GM11168 (cell line): ENCODE data around the gene CACNG8.
"Not testable (repeated sequence)": the region's sequence is repeated elsewhere in the genome, so short reads cannot be mapped to it uniquely, and the experiment has no call there.

Source experiments
- in situ Hi-C: fragments of 300-500 bp; cut with MboI; formaldehyde crosslinking; loops from one replicate; pipeline ENCODE4 v1.12.0; 2022; ENCODE audit warnings: low sequenced_read_pairs; ENCODE audit not compliant: unreplicated experiment

Gene CACNG8

DNA sequence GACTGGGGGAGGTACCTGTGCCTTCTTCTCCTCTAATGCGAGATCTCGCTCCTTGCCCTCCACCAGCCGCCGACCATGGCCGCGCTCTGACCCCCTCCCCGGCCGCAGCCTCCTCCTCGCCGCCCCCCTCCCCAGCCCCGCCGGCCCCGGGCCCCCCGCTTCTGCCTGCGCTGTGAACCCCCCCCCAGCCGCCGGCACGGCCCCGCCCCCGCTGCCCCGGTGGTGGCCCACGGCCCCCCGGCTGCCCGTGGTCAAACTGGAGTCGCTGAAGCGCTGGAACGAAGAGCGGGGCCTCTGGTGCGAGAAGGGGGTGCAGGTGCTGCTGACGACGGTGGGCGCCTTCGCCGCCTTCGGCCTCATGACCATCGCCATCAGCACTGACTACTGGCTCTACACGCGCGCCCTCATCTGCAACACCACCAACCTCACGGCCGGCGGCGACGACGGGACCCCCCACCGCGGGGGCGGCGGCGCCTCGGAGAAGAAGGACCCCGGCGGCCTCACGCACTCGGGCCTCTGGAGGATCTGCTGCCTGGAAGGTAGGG lies at the start of gene CACNG8:
Gene CACNG8, plus strand, starts transcription at position 51 of the 545 bp plus-strand sequence.
- in situ Hi-C loops = no loop called here

GRCh38 chr19:53915000-53915399 lies 47.7 kb upstream of the CACNG8 start:
- in situ Hi-C loops = no loop called here

- in situ Hi-C loops = no loop called here
These were observed 46.7 kb upstream of the CACNG8 start for GRCh38 chr19:53916004-53916403.

- in situ Hi-C loops = no loop called here
These were observed 45.4 kb upstream of the CACNG8 start for GRCh38 chr19:53917356-53917755.

DNA sequence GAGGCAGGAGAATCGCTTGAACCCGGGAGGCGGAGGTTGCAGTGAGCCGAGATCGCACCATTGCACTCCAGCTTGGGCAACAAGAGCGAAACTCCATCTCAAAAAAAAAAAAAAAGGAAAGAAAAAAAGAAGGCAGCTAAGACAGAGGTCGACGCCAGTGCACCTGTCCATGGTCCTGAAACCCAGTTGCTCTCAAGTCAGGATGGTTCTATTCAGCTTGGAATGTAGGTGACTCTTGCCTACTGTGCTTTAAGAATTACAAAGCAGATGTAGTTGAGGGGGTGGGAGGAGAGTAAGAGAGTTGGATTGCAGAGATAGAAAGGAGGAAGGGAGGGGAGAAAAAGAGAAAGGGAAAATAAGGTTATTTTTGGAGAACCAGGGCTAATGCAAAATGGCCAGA lies 35.0 kb upstream of the CACNG8 start:
- in situ Hi-C loops = no loop called here

DNA sequence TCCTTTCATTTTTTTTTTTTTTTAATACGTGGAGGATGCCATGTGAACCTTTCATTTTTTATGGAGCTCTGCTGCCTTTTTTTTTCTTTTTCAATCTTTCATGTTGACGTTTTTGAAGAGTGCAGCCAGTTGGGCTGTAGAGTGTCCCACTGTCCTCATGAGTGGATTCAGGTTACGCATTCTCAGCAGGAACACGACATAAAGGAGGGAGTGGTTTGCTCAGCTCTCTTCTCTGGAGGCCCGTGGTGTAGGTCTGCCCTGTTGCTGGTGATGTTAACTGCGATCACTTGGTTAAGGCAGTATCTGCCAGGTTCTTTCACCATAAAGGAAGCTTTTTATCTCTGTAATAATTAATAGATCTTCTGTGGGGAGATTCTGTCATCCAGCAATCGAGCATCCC lies 26.7 kb upstream of the CACNG8 start:
- in situ Hi-C loops = no loop called here

DNA sequence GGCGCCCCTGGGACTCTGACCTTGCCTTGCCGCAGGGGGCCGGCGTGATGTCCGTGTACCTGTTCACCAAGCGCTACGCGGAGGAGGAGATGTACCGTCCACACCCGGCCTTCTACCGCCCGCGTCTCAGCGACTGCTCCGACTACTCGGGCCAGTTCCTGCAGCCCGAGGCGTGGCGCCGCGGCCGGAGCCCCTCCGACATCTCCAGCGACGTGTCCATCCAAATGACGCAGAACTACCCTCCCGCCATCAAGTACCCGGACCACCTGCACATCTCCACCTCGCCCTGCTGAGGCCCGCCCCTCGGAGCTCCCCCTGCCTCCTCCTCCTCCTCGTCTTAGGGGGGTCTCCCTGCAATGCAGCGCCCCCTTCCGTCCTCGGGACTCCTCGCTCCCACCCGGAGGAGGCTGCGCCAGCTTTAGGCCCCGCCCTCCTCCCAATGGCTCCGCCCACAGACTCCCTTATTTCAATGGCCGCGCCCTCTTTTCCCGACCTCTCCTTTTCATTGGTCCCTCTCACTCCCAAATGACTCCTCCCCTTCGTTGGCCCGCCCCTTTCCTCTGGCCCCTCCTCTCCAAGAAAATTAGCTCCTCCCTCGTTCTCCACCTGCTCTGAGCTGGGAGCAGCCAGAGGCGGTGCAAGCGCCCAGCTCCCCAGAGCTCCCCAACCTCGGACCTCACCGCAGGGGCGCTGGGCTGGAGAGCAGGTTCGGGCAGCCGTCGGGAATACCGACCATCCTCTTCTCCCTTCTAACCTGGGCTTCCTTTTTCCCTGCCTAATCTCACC lies 20.5 kb upstream of the CACNG8 start:
- in situ Hi-C loops = no loop called here

DNA sequence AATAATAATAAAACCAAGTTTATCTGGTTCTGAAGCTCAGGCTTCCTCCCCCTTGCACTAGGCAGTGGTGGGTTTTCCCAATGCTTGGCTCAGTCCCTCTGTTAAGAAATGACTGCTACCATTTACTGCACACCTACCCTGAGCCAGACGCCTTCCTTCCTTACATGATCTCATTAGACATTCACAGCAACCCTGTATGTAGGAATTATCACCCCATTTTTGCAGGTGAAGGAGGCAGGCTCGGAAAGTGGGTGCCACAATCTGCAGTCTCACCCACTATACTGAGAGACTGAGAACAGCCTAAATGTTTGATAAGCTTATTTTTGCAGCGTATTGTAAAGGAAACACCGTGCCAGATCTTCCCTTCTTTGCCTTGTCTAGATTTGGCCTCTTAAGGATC lies 18.3 kb upstream of the CACNG8 start:
- in situ Hi-C loops = no loop called here

DNA sequence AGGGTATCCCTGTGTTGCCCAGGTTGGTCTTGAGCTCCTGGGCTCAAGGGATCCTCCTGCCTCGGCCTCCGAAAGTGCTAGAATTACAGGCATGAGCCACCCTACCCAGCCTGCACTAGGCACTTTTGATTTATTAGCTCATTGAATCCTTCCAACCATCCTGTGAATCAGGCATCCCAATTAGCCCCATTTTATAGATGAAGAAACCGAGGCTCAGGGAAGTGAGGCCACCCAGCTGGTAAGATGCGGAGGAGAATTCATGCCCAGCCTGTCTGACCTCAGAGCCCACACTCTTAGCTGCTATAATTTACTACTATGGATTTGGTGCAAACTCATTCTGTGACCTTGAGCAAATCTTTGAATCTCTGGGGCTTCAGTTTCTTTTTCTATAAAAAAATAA lies 17.8 kb upstream of the CACNG8 start:
- in situ Hi-C loops = no loop called here

GRCh38 chr19:53945441-53945840 lies 17.3 kb upstream of the CACNG8 start:
- in situ Hi-C loops = no loop called here

GRCh38 chr19:53945998-53946397 lies 16.7 kb upstream of the CACNG8 start:
- in situ Hi-C loops = no loop called here

- in situ Hi-C loops = no loop called here
These were observed 15.1 kb upstream of the CACNG8 start for GRCh38 chr19:53947624-53948023.

DNA sequence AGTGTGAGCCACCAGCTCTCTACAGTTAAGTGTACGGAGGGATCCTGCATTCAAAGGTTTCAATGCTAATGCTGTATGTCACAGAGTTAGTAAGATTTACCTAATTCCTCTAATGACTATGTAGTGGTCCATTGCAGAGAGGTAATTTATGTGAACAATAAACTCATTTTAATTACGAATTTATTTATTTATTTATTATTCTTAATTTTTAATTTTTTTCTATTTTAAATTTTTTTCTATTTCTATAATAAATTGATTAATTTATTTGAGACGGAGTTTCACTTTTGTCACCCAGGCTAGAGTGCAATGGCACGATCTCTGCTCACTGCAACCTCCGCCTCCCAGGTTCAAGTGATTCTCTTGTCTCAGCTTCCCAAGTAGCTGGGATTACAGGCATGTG lies 14.1 kb upstream of the CACNG8 start:
- in situ Hi-C loops = not testable (repeated sequence)

DNA sequence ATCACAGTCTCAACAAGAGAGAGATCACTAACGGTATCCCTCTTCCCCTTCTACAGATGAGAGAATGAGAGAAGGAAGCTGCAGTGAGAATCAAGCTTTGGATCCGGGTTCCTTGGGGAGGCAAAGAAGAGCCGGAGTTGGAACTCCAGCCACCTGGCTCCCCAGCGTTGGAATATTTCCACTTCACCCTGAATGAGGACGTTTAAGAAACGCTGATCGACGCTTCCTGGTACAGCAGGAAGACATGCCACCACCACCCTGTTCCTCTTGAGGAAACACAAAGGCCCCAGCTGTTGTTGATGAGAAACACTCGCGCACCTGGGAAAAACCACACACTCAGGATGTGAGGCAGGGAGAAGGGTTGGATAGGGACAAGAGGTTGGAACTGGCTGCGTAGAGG lies 11.3 kb upstream of the CACNG8 start:
- in situ Hi-C loops = no loop called here

- in situ Hi-C loops = no loop called here
These were observed 10.8 kb upstream of the CACNG8 start for GRCh38 chr19:53951947-53952346.

DNA sequence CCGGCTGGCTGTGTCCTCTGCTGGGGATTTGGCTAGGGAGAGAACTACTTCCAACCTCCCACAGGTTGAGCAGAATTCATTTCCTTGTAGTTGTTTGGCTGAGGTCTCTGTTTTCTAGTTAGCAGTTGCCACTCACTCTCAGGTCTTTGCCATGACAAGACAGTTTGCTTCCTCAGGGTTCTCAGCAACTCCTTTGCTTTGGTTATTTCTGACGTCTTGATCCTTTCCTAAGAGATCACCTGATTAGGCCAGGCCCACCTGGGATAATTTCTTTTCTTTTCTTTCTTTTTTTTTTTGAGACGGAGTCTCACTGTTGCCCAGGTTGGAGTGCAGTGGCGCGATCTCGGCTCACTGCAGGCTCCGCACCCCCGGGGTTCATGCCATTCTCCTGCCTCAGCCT lies 9.4 kb upstream of the CACNG8 start:
- in situ Hi-C loops = no loop called here

DNA sequence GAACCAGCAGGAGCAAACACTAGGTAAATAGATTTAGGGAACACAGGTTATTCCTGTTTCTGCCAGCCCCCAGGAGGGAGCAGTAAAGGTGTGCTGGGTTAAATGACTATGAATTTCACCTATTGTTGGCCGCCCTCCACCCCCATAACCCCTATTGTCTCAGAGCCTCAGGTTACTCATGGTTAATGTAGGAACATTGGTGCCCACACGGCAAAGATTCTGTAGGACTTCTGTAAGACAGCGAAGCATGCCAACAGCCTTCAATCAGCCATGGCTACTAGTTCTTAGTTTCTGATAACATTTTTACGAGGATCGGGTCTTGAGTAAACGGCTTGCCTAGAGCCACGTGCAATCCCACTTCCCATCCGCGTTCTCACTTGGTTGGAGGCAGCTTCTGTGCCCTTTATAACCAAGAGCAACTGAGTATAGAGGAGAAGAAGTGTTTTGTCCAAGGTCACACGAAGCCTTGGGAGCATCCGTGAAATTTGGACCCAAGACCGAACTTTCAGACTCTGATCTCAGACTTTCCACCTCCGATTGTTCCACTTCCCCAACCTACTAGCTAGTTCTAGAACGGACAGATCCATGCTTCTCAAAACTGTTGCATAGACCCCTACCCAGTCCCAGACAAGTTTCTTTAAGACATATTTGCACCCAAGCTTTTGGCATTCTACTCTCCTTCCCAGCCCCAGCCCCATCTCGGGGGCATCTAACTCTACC lies 5.1 kb upstream of the CACNG8 start:
- in situ Hi-C loops = no loop called here

GRCh38 chr19:53958168-53958571 lies 4.6 kb upstream of the CACNG8 start:
- in situ Hi-C loops = no loop called here

DNA sequence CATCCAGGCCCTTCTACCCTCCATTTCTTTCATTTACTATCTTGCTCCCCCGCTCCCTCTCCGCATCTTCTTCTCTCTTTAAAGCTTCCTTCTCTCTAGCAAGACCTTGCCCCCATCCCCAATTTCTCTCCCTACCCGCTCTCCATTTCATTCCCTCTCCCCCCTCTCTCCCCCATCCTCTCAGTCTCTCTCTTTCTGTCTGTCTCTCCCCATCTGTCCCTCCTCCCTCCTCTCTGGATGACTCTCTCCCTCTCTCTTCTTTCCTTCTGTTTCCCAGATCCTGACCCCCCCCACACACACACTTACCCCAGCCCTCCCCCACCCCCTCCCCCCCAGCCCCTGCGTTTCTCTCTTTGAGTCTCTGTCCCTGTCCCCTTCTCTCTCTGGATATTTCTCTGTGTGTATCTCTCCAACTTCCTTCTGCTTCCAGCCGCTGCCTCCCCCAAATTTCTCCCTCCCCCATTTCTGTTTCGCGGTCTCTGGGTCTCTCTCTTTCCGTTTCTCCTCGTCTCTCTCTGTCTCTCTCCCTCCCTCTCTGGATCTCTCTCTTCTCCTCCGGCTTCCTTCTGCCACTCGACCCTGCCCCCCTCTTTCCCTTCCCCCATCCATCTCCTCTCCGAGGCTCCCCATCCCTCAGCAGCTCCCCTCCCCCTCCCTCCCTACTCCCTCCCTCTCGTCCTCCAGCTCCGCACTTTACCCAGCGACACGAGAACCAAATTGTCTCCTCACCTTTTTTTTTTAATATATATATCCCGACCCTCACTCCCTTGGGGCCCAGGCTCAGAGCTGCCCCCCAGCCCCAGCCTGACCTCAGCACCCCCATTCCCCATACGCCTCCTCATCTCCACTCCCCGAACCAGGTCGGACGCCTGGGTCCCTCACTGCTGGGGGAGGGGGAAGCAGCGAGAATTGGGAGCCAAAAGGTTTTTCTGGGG lies 3.6 kb upstream of the CACNG8 start:
- in situ Hi-C loops = no loop called here

DNA sequence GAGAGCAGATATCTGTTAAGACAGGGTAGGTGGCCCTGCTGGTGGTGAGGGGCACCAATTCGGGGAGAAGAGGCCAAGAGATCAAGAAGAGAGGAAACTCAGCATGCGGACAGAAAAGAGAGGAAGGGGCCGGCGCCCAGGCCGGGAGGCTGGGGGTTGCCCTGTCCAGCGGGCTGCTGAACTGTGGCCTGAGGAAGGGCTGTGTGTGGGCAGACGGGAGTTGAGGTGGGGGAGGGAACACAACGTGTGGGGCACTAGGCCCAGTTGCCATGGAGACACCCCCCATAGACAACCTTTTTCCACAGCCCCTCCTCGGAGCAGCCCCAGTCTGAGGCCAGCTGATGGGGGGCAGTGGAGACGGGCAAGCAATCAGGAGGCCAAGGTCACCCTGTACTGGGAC lies 2.5 kb upstream of the CACNG8 start:
- in situ Hi-C loops = no loop called here
